HepG2 (cell line): ENCODE results near the gene ARR3. TPM values are rescaled to one million over a fixed set of nuclear protein-coding genes. Genes with fewer than 3 reads are reported as not detected.

Source experiments
- AGO1 ChIP-seq: fragments of 200-400 bp; formaldehyde crosslinking; IDR thresholded peaks from 2 replicates; pipeline ENCODE4 v1.6.1; 2017; ENCODE audit warnings: mild to moderate bottlenecking, low read depth, low read length, moderate library complexity; ENCODE audit not compliant: poor library complexity, severe bottlenecking
- FLYWCH1 ChIP-seq: sonication (generic); formaldehyde crosslinking; IDR thresholded peaks from 2 replicates; pipeline ENCODE4 v1.8.1; 2023; ENCODE audit warnings: mild to moderate bottlenecking, missing genetic modification reagents
- FOXO4 ChIP-seq: sonication (generic); formaldehyde crosslinking; conservative IDR thresholded peaks from 2 replicates; pipeline ENCODE4 v1.8.1; 2023; ENCODE audit warnings: missing genetic modification reagents
- GFI1 ChIP-seq: sonication (generic); formaldehyde crosslinking; IDR thresholded peaks from 2 replicates; pipeline ENCODE4 v1.5.0; 2020; ENCODE audit warnings: missing genetic modification reagents, mild to moderate bottlenecking, borderline replicate concordance
- HNF1B ChIP-seq: sonication (generic); formaldehyde crosslinking; IDR thresholded peaks from 2 replicates; pipeline ENCODE4 v1.5.1; 2020; ENCODE audit warnings: mild to moderate bottlenecking, moderate library complexity, missing genetic modification reagents
- HOXA9 ChIP-seq: sonication (generic); formaldehyde crosslinking; IDR thresholded peaks from 2 replicates; pipeline ENCODE4 v1.8.1; 2022; ENCODE audit warnings: missing genetic modification reagents, mild to moderate bottlenecking, moderate library complexity, borderline replicate concordance
- JDP2 ChIP-seq: sonication (generic); formaldehyde crosslinking; IDR thresholded peaks from 2 replicates; pipeline ENCODE4 v1.8.1; 2022; ENCODE audit warnings: missing genetic modification reagents, borderline replicate concordance
- KMT2A ChIP-seq: sonication (generic); formaldehyde crosslinking; IDR thresholded peaks from 2 replicates; pipeline ENCODE4 v1.4.0; 2020; ENCODE audit warnings: missing genetic modification reagents
- PRPF4 ChIP-seq: fragments of 200-400 bp; formaldehyde crosslinking; IDR thresholded peaks from 2 replicates; pipeline ENCODE4 v1.6.1; 2016; ENCODE audit warnings: low read length, low read depth; ENCODE audit not compliant: poor library complexity, severe bottlenecking
- SOX13 ChIP-seq, 3 experiments: fragments of 450-650 bp in 1 of 3; sonication (generic) in 1 of 3; formaldehyde crosslinking in 1 of 3; IDR thresholded peaks in 2 of 3; conservative IDR thresholded peaks in 1 of 3; 2 replicates each; pipeline versions ENCODE4 v1.5.0 to v1.6.1; 2016 to 2020; ENCODE audit warnings: antibody characterized with exemption in 1 of 3, mild to moderate bottlenecking in 1 of 3, missing compliant biosample characterization in 1 of 3, missing genetic modification reagents in 1 of 3, moderate library complexity in 1 of 3
- ZFYVE20 ChIP-seq: sonication (generic); formaldehyde crosslinking; IDR thresholded peaks from 2 replicates; pipeline ENCODE4 v1.8.0; 2023; ENCODE audit warnings: low read depth, mild to moderate bottlenecking, moderate library complexity, missing genetic modification reagents, borderline replicate concordance
- ZNF432 ChIP-seq: sonication (generic); formaldehyde crosslinking; IDR thresholded peaks from 2 replicates; pipeline ENCODE4 v1.5.0; 2020; ENCODE audit warnings: missing genetic modification reagents, mild to moderate bottlenecking, borderline replicate concordance
- ZSCAN21 ChIP-seq: sonication (generic); formaldehyde crosslinking; IDR thresholded peaks from 2 replicates; pipeline ENCODE4 v1.8.0; 2022; ENCODE audit warnings: mild to moderate bottlenecking, missing genetic modification reagents, moderate library complexity, borderline replicate concordance
- ZZZ3 ChIP-seq: sonication (generic); formaldehyde crosslinking; IDR thresholded peaks from 2 replicates; pipeline ENCODE4 v1.4.0; 2020; ENCODE audit warnings: missing genetic modification reagents, mild to moderate bottlenecking, borderline replicate concordance
- polyA plus RNA-seq, 8 experiments: library from polyadenylated mRNA; depleted of rRNA in 3 of 8; stranded (reverse) in 7 of 8; unstranded in 1 of 8; fragments of >200 nt; fragmentation: Illumina TruSeq in 4 of 8; extraction: Trizol in 4 of 8; gene quantifications; 2 replicates each; pipeline versions ENCODE4 v1.2.1 to v1.2.3, GENCODE V29; 2011 to 2016; ENCODE audit warnings: low read depth in 4 of 8, missing spikeins in 1 of 8, mixed read lengths in 1 of 8; ENCODE audit not compliant: insufficient read depth in 1 of 8
- total RNA-seq, 5 experiments: library from RNA; depleted of rRNA; stranded (reverse); fragments of >200 nt; fragmentation: Illumina TruSeq; extraction: Trizol; gene quantifications; 2 replicates each; pipeline ENCODE4 v1.2.3, GENCODE V29; 2016; ENCODE audit warnings: low read depth in 1 of 5

Gene ARR3
- total and polyA plus RNA-seq, 2 of the 13 experiments (the other 11 are each of a cell fraction or from before 2014, with no cell fraction given) = not detected

GRCh38 chrX:70289793-70290770, 21.9 kb downstream of the ARR3 start, which contains the start of the genes KIF4A and PDZD11 (continued):
- TF ChIP-seq HOXA9 (CRISPR knock-in tag) = no peak
- TF ChIP-seq ZFYVE20 = no peak
- TF ChIP-seq FLYWCH1 (CRISPR knock-in tag) = no peak
- TF ChIP-seq GFI1 = no peak
- no peak for TF ChIP-seq HNF1B
- TF ChIP-seq ZSCAN21 = no peak
- TF ChIP-seq KMT2A (CRISPR knock-in tag) = 0 out of 2 replicates have a peak, but pooled peaks have one; percentile 46
- no peak for TF ChIP-seq ZNF432 (CRISPR knock-in tag)
- no peak for TF ChIP-seq JDP2 (CRISPR knock-in tag)
- no peak for TF ChIP-seq PRPF4
- no peak for TF ChIP-seq FOXO4
- no peak for TF ChIP-seq ZZZ3 (CRISPR knock-in tag)
- no peak for TF ChIP-seq SOX13 (IDR thresholded peaks at IDR 0.05)
- no peak for TF ChIP-seq SOX13 (CRISPR knock-in tag; conservative IDR thresholded peaks at IDR 0.05 in 1 of 2, IDR thresholded peaks at IDR 0.05 in 1 of 2)
- no peak for TF ChIP-seq AGO1
